22Rv1 (cell line): ENCODE results near the gene RARRES1.

Experiments
- H3K27ac ChIP-seq: fragments of 450-650 bp; 2 replicates; pipeline ENCODE4 v1.5.1; 2017
- ZFX ChIP-seq: fragments of 450-650 bp; IDR thresholded peaks from 2 replicates; pipeline ENCODE4 v1.6.1; 2017; ENCODE audit warnings: antibody characterized with exemption, borderline replicate concordance
- TF ChIP-seq, protein P1 (sequence below): fragments of 450-650 bp; IDR thresholded peaks from 2 replicates; pipeline ENCODE4 v1.5.1; 2017; ENCODE audit warnings: mild to moderate bottlenecking

Gene RARRES1

GRCh38 chr3:158770741-158771350 lies 38.6 kb upstream of the RARRES1 start:
- TF ChIP-seq, protein P1, sequence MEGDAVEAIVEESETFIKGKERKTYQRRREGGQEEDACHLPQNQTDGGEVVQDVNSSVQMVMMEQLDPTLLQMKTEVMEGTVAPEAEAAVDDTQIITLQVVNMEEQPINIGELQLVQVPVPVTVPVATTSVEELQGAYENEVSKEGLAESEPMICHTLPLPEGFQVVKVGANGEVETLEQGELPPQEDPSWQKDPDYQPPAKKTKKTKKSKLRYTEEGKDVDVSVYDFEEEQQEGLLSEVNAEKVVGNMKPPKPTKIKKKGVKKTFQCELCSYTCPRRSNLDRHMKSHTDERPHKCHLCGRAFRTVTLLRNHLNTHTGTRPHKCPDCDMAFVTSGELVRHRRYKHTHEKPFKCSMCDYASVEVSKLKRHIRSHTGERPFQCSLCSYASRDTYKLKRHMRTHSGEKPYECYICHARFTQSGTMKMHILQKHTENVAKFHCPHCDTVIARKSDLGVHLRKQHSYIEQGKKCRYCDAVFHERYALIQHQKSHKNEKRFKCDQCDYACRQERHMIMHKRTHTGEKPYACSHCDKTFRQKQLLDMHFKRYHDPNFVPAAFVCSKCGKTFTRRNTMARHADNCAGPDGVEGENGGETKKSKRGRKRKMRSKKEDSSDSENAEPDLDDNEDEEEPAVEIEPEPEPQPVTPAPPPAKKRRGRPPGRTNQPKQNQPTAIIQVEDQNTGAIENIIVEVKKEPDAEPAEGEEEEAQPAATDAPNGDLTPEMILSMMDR, result no peak
- no peak for TF ChIP-seq ZFX
- no peak overlapping the region for H3K27ac ChIP-seq

DNA sequence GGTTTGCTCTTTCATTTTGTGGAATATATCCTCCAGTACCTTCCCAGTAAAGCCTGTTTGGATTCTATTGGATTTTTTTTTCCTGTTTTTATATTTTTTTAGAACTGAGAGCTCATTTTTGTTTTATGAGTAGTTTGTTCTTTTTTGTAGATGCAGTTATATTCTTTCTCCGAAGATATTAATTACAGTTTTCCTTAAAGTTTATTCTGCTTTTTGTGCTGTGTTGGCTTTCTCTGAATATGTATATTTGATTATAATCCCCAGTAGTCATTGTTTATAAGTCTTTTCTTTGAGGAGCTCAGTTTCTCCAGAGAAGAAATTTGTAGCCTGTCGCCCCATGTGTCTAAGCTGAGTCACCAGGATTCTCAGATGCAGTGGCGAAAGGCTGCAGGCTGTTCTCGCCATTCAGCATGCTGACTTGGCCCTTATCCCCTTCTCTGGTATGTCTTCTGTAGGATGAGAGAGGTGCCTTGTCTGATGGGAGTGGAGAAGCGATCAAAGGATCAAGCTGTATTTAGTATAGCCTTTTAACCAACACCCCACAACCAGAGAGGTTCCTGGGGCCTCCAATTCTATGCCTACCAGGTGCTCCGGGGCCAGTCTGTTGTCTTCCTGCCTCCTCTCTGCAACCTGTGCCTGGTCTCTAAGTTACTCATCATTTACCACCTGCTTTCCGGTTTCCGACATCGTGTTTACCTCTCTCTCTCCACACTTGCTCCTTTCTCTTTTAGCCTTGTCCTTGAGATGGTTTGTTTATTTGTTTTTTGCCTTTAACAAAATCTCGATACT lies 37.9 kb upstream of the RARRES1 start:
- H3K27ac ChIP-seq, result no peak overlapping the region
- TF ChIP-seq, protein P1, result no peak
- TF ChIP-seq ZFX, result no peak

DNA sequence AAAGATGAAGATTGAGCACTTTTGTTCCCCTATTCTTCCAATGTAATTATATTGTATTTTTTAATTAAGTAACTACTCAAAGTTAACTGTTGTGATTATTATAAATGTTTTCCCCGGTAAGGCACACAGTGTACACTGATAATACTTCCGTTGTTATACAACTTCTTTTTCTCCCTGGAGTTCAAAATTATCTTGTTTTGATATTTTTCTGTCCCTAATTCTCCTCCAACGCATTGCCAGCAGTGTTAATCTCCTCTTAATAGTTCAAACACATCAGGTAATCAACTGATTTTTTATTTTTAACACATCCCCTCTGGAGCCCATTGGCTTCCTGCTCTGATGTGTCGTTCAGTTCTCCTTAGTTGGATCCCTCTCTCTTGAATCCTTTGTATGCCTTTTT lies 37.3 kb upstream of the RARRES1 start:
- TF ChIP-seq, protein P1, result no peak
- no peak for TF ChIP-seq ZFX
- no peak overlapping the region for H3K27ac ChIP-seq

DNA sequence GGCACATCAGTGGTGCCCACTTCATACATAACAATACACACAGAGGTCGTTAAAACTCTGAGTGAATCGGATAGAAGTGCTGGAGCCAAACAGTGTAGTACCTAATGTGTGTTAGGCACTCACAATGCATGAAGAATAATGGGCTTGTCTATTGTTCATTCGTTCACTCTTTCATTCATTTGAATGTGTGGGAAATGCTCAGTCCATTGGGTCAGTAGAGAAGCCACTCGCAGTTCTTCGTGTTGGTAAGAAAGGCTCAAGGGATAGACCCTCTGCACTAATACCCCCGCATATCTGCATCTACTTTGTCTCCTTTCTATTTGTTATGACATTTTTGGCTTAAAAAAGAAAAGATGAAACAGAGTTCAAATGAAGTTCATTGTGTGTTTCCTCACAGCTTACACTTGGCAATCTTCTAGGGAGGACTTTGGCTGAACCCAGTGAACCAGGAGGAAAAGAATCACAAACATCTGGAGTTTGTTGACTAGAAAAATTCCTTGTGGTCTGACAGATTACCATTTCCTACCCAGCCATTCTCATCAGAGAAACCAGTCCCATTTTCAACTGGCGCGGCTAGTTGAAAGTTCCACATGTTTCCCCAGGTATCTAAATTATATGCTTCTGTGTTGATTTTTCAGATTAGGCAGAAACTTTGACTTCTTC lies 36.8 kb upstream of the RARRES1 start:
- H3K27ac ChIP-seq, result no peak overlapping the region
- no peak for TF ChIP-seq ZFX
- TF ChIP-seq, protein P1, result no peak

DNA sequence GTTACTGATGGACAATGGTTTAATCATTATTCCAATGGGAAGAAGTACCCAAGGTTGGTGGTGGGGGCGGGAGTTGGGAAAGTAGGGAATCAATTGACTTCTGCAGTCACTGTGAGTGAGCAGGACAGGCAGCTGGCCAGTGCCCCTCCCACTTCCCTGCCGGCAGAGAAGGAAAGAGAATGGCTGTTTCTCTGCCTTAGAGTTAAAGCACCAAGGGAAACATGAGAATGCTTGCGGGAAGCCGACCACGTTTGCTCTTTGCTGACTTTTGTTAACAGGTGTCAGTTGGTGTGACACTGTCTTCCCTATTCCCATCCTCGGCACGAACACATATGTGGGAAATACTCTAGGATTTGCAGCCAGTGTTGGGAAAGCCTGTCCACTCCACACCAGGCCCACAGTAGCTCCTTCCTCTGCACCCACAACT lies 36.1 kb upstream of the RARRES1 start:
- TF ChIP-seq ZFX, result no peak
- TF ChIP-seq, protein P1, result no peak
- no peak overlapping the region for H3K27ac ChIP-seq

- no peak for TF ChIP-seq ZFX
- TF ChIP-seq, protein P1, result no peak
- no peak overlapping the region for H3K27ac ChIP-seq
Observed at GRCh38 chr3:158766364-158766763, 34.1 kb upstream of the RARRES1 start.
